ENCODE data around the gene FICD. TPM values are rescaled to one million over a fixed set of nuclear protein-coding genes. Genes with fewer than 3 reads are reported as not detected.

Gene FICD
- total and polyA plus RNA-seq, 9 of the 15 experiments (the other 6 are each of a cell fraction or from before 2014, with no cell fraction given), result 0.88 to 4.5 (median 1.9) TPM

DNA sequence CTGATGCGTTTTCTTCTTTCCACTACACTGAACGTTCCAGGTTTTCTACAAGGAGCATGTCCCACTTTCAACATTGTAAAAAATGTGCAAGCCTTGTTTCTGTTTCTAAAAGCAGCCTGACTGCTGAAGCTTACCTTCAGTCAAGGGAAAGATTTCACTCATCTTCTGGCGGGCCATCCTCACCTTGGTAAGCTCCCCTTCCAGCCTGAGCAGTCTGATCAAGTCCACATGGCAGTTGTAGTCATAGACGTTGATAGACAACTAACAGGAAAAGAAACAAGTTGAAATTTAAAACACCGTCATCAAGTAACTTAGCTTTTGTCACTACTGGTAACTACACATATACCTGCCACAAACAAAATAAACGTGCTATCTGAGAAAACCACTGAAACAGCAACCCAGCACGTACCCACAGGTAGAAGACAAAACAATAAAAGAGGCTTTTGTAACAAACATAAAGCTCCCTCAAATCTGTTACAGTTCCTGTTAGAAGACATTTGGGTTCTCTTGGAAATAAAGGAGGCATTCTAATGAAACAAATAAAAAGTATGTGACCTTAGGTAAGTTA, 34.0 kb downstream of the FICD start:
- Histone ChIP-seq H3K79me2 (ENCODE audit: control insufficient read depth, insufficient read depth, low read length) (peaks cover 67% of the 10 kb centered on the region), H3K4me2 (ENCODE audit: insufficient read depth, low read length) (no peak overlapping the region), H2AFZ (ENCODE audit: low read depth, low read length) (no peak overlapping the region), H3K27ac (ENCODE audit: extremely low read depth, low read depth, low read length) (no peak overlapping the region), H3K9me1 (ENCODE audit: control insufficient read depth, insufficient read depth, low read length) (peaks cover 3% of the 10 kb centered on the region), H4K20me1 (replicated peaks; ENCODE audit: control insufficient read depth, insufficient read depth, low read length) (peaks cover 6% of the 10 kb centered on the region; the same call in 1 of the 2 replicates), H3K27me3 (ENCODE audit: control insufficient read depth in 2 of 2, insufficient read depth in 2 of 2, low read length in 2 of 2) (no peaks in the 10 kb centered on the region), H3K9ac (ENCODE audit: insufficient read depth in 1 of 2, low read depth in 2 of 2, low read length in 2 of 2) (no peak overlapping the region), H3K4me1 (replicated peaks in 1 of 2; ENCODE audit: control insufficient read depth in 2 of 2, insufficient read depth in 2 of 2, low read length in 2 of 2) (0 out of 5 replicates have a peak, but pooled peaks cover 0 to 2% of the 10 kb centered on the region in 2 experiments), H3K36me3 (ENCODE audit: control insufficient read depth, insufficient read depth, low read length) (peaks cover 82% of the 10 kb centered on the region), H3K4me3 (no peak overlapping the region), H3K9me3 (replicated peaks; ENCODE audit: control insufficient read depth, insufficient read depth, low read depth, low read length) (no peaks in the 10 kb centered on the region)
- CTCF ChIA-PET (ENCODE audit: low intra/inter-chr PET ratio), result no interaction called here
- DNase-seq (ENCODE audit: extremely low read depth in 1 of 4, low spot score in 3 of 4) (no peak), ATAC-seq (no peak), FAIRE-seq (no peak)
- POLR2A ChIA-PET, result interaction anchor here (0.6 to 2.1 kb wide), 5 partner anchors 8 to 551 kb away, joined by 3 to 18 read pairs (median 6); partner anchors contain the start of genes ISCU and SART3
- TF ChIP-seq FOXP1 (CRISPR knock-in tag; IDR thresholded peaks at IDR 0.05) (no peak), ZNF347 (CRISPR knock-in tag; IDR thresholded peaks at IDR 0.05; ENCODE audit: low read depth) (no peak), STAG1 (CRISPR knock-in tag; IDR thresholded peaks at IDR 0.05; ENCODE audit: borderline replicate concordance) (no peak), NFE2L1 (tag; IDR thresholded peaks at IDR 0.05; ENCODE audit: borderline replicate concordance, low read depth) (no peak), ZNF282 (CRISPR knock-in tag; IDR thresholded peaks at IDR 0.05) (no peak), ZNF253 (CRISPR knock-in tag; conservative IDR thresholded peaks at IDR 0.05) (no peak), HDAC8 (tag; IDR thresholded peaks at IDR 0.05) (no peak), CHD1 (IDR thresholded peaks at IDR 0.05; ENCODE audit: low read length) (no peak), CREM (IDR thresholded peaks at IDR 0.05; ENCODE audit: low read depth) (no peak), ZNF445 (CRISPR knock-in tag; IDR thresholded peaks at IDR 0.05; ENCODE audit: low read depth) (no peak), EZH2 (IDR thresholded peaks at IDR 0.05; ENCODE audit: borderline replicate concordance, low read depth, low read length) (no peak), BMI1 (IDR thresholded peaks at IDR 0.05; ENCODE audit: low read length) (no peak)
- TF ChIP-seq, protein P1, sequence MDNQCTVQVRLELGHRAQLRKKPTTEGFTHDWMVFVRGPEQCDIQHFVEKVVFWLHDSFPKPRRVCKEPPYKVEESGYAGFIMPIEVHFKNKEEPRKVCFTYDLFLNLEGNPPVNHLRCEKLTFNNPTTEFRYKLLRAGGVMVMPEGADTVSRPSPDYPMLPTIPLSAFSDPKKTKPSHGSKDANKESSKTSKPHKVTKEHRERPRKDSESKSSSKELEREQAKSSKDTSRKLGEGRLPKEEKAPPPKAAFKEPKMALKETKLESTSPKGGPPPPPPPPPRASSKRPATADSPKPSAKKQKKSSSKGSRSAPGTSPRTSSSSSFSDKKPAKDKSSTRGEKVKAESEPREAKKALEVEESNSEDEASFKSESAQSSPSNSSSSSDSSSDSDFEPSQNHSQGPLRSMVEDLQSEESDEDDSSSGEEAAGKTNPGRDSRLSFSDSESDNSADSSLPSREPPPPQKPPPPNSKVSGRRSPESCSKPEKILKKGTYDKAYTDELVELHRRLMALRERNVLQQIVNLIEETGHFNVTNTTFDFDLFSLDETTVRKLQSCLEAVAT (IDR thresholded peaks at IDR 0.05), result no peak
- TF ChIP-seq, protein P2, sequence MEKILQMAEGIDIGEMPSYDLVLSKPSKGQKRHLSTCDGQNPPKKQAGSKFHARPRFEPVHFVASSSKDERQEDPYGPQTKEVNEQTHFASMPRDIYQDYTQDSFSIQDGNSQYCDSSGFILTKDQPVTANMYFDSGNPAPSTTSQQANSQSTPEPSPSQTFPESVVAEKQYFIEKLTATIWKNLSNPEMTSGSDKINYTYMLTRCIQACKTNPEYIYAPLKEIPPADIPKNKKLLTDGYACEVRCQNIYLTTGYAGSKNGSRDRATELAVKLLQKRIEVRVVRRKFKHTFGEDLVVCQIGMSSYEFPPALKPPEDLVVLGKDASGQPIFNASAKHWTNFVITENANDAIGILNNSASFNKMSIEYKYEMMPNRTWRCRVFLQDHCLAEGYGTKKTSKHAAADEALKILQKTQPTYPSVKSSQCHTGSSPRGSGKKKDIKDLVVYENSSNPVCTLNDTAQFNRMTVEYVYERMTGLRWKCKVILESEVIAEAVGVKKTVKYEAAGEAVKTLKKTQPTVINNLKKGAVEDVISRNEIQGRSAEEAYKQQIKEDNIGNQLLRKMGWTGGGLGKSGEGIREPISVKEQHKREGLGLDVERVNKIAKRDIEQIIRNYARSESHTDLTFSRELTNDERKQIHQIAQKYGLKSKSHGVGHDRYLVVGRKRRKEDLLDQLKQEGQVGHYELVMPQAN (IDR thresholded peaks at IDR 0.05; ENCODE audit: borderline replicate concordance), result no peak
- intact Hi-C loops (cut with micrococcal nuclease) (no loop called here), in situ Hi-C loops (cut with MboI) (no loop called here)
- no TSS peak for BruUV-seq (replicated peaks)
- WGBS (ENCODE audit: insufficient coverage, low coverage, missing lambda C conversion rate), result 75% methylated on average over 7 of the region's 7 CpGs

Data from K562 (cell line).